ENCODE results near the gene TBC1D14.

TBC1D14 gene

GRCh38 chr4:6938647-6939271 lies 29.1 kb downstream of the TBC1D14 start:
- Mint-ChIP-seq H3K27me3 (ENCODE audit: low read depth) (peaks cover 8% of the 10 kb centered on the region), H3K4me3 (no peak overlapping the region), H3K36me3 (ENCODE audit: low read depth) (peaks cover 23% of the 10 kb centered on the region), H3K27ac (peak overlapping the region in 1 of 3 experiments; percentile 58), H3K4me1 (peaks cover 35% of the 10 kb centered on the region), H3K9me3 (no peaks in the 10 kb centered on the region)
- no peak for TF ChIP-seq CTCF (IDR thresholded peaks at IDR 0.05; ENCODE audit: unreplicated experiment in 3 of 3)

GRCh38 chr4:6939761-6940743 lies 30.4 kb downstream of the TBC1D14 start:
- H3K4me3 Mint-ChIP-seq, result peak overlapping the region in 1 of 3 experiments; percentile 8
- peak overlapping the region; percentile 77 to 99 (median 90) for H3K27ac Mint-ChIP-seq
- peaks cover 8% of the 10 kb centered on the region for H3K27me3 Mint-ChIP-seq (ENCODE audit: low read depth)
- peaks cover 48% of the 10 kb centered on the region for H3K4me1 Mint-ChIP-seq
- no peaks in the 10 kb centered on the region for H3K9me3 Mint-ChIP-seq
- H3K36me3 Mint-ChIP-seq (ENCODE audit: low read depth), result peaks cover 12% of the 10 kb centered on the region
- no peak for TF ChIP-seq CTCF (IDR thresholded peaks at IDR 0.05; ENCODE audit: unreplicated experiment in 3 of 3)

- H3K4me1 Mint-ChIP-seq, result peaks cover 49% of the 10 kb centered on the region
These were observed 31.1 kb downstream of the TBC1D14 start for GRCh38 chr4:6940744-6941137.

GRCh38 chr4:6941796-6942195 lies 32.2 kb downstream of the TBC1D14 start:
- Mint-ChIP-seq H3K27ac (peak overlapping the region; percentile 89 to 99 (median 95)), H3K36me3 (ENCODE audit: low read depth) (no peaks in the 10 kb centered on the region), H3K4me3 (no peak overlapping the region), H3K27me3 (ENCODE audit: low read depth) (peaks cover 8% of the 10 kb centered on the region), H3K9me3 (no peaks in the 10 kb centered on the region), H3K4me1 (peaks cover 49% of the 10 kb centered on the region)
- TF ChIP-seq CTCF (IDR thresholded peaks at IDR 0.05; ENCODE audit: unreplicated experiment in 3 of 3), result no peak

More at GRCh38 chr4:6940744-6941137, 31.1 kb downstream of the TBC1D14 start:
- Mint-ChIP-seq H3K27ac (peak overlapping the region; percentile 77 to 99 (median 90)), H3K27me3 (ENCODE audit: low read depth) (peaks cover 8% of the 10 kb centered on the region), H3K4me3 (no peak overlapping the region), H3K9me3 (no peaks in the 10 kb centered on the region), H3K36me3 (ENCODE audit: low read depth) (peaks cover 8% of the 10 kb centered on the region)
- TF ChIP-seq CTCF (IDR thresholded peaks at IDR 0.05; ENCODE audit: unreplicated experiment in 3 of 3), result no peak

GRCh38 chr4:6942238-6942800 lies 32.7 kb downstream of the TBC1D14 start:
- no peaks in the 10 kb centered on the region for H3K36me3 Mint-ChIP-seq (ENCODE audit: low read depth)
- H3K9me3 Mint-ChIP-seq, result no peaks in the 10 kb centered on the region
- no peak for TF ChIP-seq CTCF (IDR thresholded peaks at IDR 0.05; ENCODE audit: unreplicated experiment in 3 of 3)
- peaks cover 11% of the 10 kb centered on the region for H3K27me3 Mint-ChIP-seq (ENCODE audit: low read depth)
- H3K4me1 Mint-ChIP-seq, result peaks cover 49% of the 10 kb centered on the region
- peak overlapping the region; percentile 89 to 99 (median 95) for H3K27ac Mint-ChIP-seq
- H3K4me3 Mint-ChIP-seq, result peak overlapping the region in 2 of 3 experiments; percentile 18 to 30
